NB4 (cell line): ENCODE results near the gene CWC27.
A peak's percentile ranks its signal among the peaks of the same experiment; 100 is the strongest.

Source experiments
- DNase-seq: peaks from one replicate; pipeline ENCODE4 v3.0.0; 2010; ENCODE audit warnings: low read depth
- H3K4me3 ChIP-seq: one replicate; pipeline ENCODE4 v1.5.1; 2011; ENCODE audit warnings: mild to moderate bottlenecking, low read depth, low read length, moderate library complexity
- MYC ChIP-seq: IDR thresholded peaks from 2 replicates; pipeline ENCODE4 v1.6.1; 2011; ENCODE audit warnings: low read depth, low read length
- POLR2A ChIP-seq: IDR thresholded peaks from 2 replicates; pipeline ENCODE4 v1.6.1; 2011; ENCODE audit warnings: mild to moderate bottlenecking; ENCODE audit not compliant: insufficient read length; ENCODE audit errors: extremely low read depth
- TF ChIP-seq, protein P1 (sequence below): IDR thresholded peaks from 2 replicates; pipeline ENCODE4 v1.6.1; 2011; ENCODE audit warnings: low read depth, low read length
- TF ChIP-seq, protein P2 (sequence below): IDR thresholded peaks from one replicate; pipeline ENCODE4 v1.5.1; 2012; ENCODE audit warnings: low read depth, low read length

Gene CWC27

DNA sequence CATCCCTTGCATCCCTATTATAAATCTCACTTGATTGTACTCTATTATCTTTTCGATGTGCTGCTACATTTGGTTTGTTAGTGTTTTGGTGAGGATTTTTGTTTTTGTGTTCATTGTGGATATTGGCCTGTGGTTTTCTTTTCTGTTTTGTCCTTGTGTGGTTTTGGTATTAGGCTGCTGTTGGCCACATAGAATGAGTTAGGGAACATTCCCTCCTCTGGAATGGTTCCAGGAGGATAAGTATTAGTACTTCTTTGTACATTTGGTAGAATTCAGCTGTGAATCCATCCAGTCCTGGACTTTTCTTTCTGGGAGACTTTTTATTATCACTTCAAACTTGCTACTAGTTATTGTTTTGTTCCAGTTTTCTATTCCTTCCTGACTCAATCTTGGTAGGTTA lies 287.2 kb downstream of the CWC27 start:
- DNase-seq = no peak
- no peak for TF ChIP-seq MYC
- TF ChIP-seq, protein P1, sequence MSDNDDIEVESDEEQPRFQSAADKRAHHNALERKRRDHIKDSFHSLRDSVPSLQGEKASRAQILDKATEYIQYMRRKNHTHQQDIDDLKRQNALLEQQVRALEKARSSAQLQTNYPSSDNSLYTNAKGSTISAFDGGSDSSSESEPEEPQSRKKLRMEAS = no peak
- TF ChIP-seq, protein P2, sequence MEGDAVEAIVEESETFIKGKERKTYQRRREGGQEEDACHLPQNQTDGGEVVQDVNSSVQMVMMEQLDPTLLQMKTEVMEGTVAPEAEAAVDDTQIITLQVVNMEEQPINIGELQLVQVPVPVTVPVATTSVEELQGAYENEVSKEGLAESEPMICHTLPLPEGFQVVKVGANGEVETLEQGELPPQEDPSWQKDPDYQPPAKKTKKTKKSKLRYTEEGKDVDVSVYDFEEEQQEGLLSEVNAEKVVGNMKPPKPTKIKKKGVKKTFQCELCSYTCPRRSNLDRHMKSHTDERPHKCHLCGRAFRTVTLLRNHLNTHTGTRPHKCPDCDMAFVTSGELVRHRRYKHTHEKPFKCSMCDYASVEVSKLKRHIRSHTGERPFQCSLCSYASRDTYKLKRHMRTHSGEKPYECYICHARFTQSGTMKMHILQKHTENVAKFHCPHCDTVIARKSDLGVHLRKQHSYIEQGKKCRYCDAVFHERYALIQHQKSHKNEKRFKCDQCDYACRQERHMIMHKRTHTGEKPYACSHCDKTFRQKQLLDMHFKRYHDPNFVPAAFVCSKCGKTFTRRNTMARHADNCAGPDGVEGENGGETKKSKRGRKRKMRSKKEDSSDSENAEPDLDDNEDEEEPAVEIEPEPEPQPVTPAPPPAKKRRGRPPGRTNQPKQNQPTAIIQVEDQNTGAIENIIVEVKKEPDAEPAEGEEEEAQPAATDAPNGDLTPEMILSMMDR = no peak
- TF ChIP-seq POLR2A = no peak

DNA sequence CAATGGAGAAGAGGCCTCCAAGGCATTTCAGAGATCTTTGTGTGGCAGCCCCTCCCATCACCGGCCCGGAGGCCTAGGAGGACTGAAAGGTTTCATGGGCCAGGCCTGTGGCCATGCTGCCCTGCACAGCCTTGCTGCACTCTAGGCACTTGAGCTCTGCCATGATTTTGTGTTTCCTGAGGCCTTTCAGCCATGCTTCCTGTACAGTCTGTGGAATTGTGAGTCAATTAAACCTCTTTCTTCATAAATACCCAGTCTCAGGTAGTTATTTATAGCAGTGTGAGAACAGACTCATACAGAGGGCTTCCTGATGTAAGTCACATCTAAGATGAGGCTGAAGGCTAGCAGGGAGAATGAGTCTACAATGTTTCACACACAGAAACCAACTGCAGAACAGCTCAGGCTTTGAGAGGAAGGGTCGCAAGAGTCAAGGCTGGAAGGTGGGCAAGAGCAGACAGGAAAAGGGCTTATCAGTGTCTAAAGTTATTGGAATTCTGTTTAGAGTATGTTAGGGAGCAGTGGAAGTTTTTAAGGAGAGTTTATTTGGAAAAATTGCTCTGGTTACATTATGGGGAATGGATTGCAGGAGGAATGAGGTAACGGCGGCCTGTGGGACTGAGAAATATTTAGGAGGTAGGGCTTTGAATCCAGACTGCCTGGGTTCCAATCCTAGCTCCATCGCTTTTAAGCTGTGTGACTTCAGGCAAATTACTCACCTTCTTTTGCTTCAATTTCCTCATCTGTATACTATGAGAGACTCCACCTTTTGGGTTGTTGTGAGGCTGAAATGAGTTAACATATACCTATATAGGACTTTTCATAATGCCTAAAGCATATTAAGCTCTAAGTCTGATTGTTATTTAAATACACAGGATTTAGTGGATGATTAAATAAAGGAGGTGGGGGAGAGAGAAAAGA lies 291.2 kb downstream of the CWC27 start:
- no peak for DNase-seq
- H3K4me3 ChIP-seq = no peak overlapping the region
- TF ChIP-seq, protein P2 = no peak
- no peak for TF ChIP-seq MYC
- TF ChIP-seq, protein P1 = no peak
- TF ChIP-seq POLR2A = no peak

More for the DNA sequence above, 287.2 kb downstream of the CWC27 start:
- no peak overlapping the region for H3K4me3 ChIP-seq

DNA sequence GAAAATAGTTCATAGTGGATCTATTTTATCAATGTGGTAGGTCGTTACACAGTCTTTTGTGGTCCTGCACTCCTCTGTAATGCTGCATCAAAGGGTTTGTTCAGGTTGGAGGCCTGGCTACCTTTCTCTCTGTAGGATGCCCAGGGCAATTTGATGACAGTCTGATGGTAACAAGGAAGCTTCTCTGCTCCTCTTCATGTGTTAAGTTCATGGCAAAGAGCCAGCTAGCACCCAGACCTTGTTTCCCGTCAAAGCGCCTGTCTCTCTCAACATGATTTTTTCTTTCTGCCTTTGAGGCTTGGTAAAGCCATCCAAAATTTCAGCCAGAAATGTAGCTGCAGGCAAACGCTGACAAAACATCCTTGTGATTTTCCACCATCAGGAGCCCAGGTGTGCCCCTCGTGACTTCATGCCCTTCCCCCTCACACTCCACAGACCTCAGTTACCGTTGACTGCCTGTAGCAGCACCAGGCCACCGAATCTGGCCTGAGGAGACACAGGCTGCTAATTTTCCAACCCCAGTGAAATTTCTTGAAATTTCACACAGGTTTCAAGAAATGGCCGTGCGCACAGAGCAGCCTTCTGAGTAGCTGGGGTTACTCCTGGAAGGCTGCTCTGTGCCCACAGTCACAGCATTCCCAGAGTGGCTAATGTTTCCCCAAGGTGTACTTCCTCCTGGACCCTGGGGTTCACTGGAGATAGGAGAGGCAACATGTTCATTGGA lies 292.7 kb downstream of the CWC27 start:
- DNase-seq = no peak
- no peak for TF ChIP-seq MYC
- TF ChIP-seq, protein P1 = no peak
- TF ChIP-seq POLR2A = no peak
- TF ChIP-seq, protein P2 = no peak
- no peak overlapping the region for H3K4me3 ChIP-seq

DNA sequence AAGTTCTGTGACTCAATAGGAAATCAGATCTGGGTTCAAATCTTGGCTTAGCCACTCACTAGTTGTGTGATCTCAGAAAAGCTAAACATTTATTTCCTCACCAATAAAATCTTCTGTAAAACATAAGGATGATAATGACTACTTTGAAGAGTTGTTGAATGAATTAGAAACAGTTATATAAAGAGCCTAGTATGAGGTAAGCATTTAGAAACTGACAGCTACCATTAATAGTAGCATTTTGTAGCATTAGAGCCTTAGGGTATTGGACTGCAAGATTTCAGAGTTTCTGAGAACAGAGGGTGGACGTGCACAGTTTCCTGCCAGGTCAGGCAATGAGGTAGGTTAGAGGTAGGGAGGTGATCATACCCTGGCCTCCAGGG lies 293.2 kb downstream of the CWC27 start:
- DNase-seq = no peak
- TF ChIP-seq MYC (no peak), POLR2A (no peak)
- TF ChIP-seq, protein P1 = no peak
- H3K4me3 ChIP-seq = no peak overlapping the region

DNA sequence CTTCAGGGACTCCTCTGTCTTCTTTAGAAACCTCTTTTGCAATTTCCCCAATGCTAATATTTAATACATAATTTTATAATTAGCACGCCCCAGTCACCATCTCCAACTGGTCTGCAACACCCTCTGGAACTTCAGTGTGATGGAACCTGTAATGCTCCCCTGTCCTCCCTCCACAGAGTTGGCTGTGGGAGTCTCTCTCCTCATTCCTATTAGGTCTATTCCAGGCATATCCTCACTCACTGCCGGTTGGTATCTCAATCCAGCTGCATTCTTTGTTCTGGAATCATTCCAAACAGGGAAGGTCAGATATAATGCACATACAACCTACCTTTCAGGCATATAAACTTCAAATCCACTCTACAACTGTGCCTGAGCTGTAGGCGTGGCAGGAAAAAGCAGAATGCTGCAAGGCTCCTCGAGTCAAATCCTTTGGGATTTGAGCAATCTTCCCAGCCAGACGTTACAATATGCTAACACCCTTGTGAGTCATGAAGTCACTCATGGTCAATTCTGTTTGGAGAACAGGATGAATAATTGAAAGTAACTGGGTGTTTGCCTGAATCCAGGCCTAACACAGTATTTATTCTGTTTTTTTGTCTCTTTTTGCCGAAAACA lies 293.8 kb downstream of the CWC27 start:
- no peak for TF ChIP-seq POLR2A
- TF ChIP-seq, protein P1 = no peak
- TF ChIP-seq, protein P2 = no peak
- TF ChIP-seq MYC = no peak
- no peak overlapping the region for H3K4me3 ChIP-seq
- DNase-seq = peak; percentile 20

DNA sequence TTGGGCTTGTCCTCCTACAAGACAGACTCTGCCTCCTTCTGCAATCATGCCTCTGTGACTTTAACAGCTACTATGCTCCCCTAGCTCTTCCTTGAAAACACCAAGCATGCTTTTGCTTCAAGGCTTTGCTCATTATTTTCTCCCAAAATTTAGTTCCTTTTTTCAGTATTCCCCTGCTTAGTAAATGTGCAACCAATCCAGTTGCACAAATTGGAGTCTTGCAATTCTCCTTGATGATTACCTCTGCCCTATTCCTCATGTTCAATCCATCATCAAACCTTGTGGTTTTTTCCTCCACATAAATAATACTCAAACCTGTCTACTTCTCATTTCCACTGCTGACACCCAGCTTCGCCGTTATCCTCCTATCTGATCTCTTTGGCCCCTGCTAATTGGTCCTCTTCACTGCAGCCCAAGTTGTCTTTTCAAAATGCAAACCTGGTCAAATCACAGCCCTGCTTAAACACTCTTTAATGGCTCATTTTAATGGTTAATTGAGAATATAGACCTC lies 296.3 kb downstream of the CWC27 start:
- no peak overlapping the region for H3K4me3 ChIP-seq
- no peak for DNase-seq
- TF ChIP-seq POLR2A = no peak
- TF ChIP-seq, protein P1 = no peak
- TF ChIP-seq, protein P2 = no peak
- TF ChIP-seq MYC = no peak
